ENCODE results near the gene CPNE7.

DNA sequence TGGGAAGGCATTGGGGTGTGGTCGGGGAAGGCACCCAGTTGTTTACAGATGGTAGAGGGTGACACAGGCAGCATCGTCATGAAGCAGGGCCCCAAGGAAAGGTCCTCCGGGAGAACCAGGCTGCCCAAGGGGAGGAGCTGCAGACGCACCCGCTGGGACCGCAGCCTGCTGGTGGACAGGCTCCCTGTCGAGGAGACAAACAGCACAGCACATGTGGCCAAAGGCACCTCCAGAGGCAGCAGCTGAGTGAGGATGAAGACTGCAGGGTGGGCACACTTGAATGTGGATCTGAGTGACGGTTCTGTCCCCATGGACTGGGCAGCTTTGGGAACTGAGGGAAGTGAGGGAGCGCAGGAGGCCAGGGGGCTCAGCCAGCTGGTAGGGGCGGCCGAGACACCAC, 69.6 kb downstream of the CPNE7 start:
- TF ChIP-seq, protein P1, sequence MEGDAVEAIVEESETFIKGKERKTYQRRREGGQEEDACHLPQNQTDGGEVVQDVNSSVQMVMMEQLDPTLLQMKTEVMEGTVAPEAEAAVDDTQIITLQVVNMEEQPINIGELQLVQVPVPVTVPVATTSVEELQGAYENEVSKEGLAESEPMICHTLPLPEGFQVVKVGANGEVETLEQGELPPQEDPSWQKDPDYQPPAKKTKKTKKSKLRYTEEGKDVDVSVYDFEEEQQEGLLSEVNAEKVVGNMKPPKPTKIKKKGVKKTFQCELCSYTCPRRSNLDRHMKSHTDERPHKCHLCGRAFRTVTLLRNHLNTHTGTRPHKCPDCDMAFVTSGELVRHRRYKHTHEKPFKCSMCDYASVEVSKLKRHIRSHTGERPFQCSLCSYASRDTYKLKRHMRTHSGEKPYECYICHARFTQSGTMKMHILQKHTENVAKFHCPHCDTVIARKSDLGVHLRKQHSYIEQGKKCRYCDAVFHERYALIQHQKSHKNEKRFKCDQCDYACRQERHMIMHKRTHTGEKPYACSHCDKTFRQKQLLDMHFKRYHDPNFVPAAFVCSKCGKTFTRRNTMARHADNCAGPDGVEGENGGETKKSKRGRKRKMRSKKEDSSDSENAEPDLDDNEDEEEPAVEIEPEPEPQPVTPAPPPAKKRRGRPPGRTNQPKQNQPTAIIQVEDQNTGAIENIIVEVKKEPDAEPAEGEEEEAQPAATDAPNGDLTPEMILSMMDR (conservative IDR thresholded peaks at IDR 0.05 in 1 of 2, IDR thresholded peaks at IDR 0.05 in 1 of 2; ENCODE audit: extremely low read depth in 1 of 2, insufficient read depth in 1 of 2, low read depth in 1 of 2, low read length in 2 of 2), result no peak
- no peak for TF ChIP-seq EZH2 (IDR thresholded peaks at IDR 0.05; ENCODE audit: borderline replicate concordance, low read length)

Data from mammary epithelial cell (primary cell).